Skeletal muscle cell (primary cell): ENCODE measurements around the gene RANBP6.

ENCODE experiments used
- DNase-seq: peaks from one replicate; pipeline ENCODE4 v3.0.0-alpha.2; 2010; ENCODE audit warnings: low read depth
- H3K4me3 ChIP-seq: 2 replicates; pipeline ENCODE4 v1.5.1; 2011; ENCODE audit warnings: low read depth, mild to moderate bottlenecking, control low read depth, low read length, moderate library complexity

The RANBP6 gene

DNA sequence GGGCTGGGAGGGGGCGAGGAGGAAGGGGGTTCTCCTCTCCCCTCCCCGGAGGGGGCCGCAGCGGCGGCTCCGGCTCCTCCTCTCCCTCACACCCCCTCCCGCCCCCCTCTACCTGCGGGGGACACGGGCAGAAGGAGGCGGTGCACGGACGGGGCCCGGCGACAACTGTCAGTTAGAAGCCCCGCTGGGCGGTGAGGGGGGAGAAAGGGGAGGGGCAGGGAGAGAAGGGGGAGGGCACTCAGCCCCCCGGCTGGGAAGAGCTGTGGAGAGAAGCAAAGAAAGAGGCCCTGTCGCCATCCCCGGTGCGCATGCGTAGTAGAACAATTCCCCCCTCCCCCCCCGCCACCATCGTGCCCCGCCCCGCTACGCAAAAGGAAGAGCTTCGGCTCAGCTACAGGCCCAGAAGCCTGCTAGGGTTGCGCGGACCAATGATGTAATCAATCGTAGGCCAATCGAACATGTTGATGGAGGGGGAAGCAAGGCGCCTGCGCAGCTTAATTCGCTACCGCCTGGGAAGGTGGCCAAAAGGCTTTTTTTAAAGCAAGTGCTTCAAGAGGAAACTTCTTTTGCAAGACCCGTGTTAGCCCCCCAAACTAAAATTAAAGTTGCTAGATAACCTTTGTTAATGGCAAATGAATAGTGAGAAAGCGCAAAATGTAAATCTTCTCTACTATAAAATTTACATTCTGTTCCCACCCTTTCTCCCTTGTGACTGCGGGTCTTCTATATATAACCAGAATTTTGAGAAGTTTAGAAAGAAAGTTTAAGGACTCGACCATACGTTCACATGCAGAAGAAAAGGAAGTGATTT, 7.0 kb downstream of the RANBP6 start:
- peak; percentile 97 for DNase-seq
- H3K4me3 ChIP-seq = peak overlapping the region; percentile 74

- peak; percentile 18 for DNase-seq
- H3K4me3 ChIP-seq = peak overlapping the region; percentile 74
Measured at GRCh38 chr9:6007770-6008168, 7.7 kb downstream of the RANBP6 start.

DNA sequence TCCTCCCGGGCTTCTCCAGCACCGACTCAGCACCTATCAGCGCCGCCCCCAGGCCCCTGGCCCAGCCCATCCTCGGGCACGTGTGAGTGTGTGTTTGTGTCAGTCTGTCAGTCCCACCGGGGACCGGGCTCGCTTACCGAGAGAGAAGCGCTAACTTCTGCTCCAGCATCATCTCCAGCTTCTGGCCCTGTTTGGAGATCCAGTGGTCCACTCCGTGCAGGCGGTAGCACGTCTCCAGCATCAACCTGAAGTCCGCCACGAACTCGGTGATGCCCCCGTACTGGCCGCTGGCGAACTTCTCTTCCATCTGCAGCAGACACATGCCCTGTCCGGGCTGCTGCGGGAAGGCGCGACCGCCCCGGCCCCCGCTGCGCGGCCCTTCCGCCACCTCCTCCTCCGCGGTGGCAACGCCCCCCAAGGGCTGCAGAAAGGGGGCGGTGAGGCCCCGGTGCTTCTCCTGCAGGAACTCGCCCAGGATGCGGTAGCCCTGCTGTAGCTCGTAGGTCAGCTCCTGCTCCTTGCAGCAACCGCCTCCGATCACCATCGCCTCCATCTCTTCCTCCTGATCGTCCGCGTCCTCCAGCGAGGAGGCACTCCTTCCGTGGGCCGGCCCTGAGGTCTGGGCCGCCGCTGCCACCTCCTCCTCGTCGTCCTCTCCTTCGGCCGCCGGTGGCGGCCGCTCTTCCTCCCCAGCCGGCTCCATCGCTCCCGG, 8.2 kb downstream of the RANBP6 start:
- DNase-seq = peak; percentile 42
- peak overlapping the region; percentile 74 for H3K4me3 ChIP-seq

DNA sequence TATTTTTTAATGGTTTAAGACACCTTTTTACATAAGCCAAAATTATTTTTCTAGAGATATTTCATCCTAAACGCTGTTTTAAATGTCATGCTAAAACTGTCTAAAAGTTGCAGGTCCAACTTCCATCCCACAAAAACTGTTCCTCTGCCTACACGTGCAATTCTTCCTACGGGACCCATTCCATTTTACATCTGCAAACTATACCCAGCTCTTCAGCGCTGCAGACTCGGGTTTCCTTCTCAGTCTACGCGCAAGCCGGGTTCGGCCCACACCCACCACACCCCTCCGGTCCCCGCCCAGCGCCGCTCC, 8.7 kb downstream of the RANBP6 start:
- DNase-seq = no peak
- H3K4me3 ChIP-seq = peak overlapping the region; percentile 74

DNA sequence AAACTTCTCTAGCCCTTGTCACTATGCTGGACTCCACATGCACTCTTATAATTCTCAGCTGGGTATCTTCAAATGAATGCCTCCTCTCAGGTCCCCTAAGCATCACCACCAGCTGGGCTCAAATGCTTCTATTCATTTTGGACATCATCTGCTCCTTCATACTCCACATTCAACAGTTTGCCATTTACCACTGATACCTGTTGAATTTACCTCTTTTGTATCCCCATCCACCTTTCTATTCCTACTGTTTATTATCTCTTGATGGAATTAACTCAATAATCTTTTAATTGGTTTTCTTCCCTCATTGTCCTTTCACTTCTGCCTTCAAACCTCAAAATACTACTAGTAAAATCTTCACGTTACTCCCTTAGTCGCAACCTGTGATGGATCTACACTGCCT, 14.5 kb downstream of the RANBP6 start:
- no peak for DNase-seq
- H3K4me3 ChIP-seq = no peak overlapping the region

DNA sequence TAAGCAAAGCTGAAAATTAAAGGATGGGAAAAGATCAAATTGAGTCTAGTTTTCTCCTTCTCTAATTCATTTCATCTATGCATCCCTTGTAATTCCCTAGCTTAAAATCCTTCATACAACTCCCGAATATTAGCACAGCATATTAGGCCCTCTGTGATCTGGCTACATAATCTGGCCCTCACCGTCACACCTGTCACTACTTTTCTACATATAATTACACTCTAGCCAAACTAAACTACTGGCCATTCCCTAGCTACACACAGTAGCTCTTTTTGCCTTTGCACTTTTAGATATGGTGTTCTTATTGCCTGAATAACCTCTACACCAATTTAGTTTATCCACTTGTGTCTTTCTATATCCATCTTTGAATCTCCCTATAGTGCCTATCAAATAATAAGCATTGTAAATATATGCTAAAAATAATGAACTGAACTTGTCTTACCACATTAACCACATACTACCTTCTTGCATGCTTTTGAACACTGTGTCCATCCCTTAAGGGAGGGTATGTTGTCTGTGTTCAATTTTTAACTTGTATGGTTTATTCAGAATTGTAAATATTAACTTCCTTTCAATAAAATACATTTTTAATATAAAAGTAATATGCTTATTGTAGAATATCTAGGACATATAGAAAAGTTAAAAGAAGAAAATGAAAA, 15.9 kb downstream of the RANBP6 start:
- no peak for DNase-seq
- no peak overlapping the region for H3K4me3 ChIP-seq

DNA sequence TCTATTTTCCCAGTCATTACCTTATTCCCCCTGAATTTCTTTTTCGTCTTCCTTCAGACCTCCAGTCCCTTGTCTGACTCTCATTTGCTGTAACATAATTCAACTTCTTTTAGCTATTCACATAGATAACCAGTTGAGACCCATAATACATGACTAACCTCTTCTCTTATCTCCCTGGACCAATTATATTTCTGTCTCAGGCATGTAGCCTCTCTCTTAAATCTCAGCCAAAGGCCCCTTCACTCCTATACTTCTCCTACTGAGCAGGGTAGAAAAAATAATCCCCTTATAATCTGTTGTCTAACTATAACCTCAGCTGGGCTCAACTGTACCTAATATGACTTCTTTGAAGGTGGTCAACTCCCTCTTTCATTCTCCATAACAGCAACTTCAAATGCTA, 20.9 kb downstream of the RANBP6 start:
- DNase-seq = no peak
- no peak overlapping the region for H3K4me3 ChIP-seq

DNA sequence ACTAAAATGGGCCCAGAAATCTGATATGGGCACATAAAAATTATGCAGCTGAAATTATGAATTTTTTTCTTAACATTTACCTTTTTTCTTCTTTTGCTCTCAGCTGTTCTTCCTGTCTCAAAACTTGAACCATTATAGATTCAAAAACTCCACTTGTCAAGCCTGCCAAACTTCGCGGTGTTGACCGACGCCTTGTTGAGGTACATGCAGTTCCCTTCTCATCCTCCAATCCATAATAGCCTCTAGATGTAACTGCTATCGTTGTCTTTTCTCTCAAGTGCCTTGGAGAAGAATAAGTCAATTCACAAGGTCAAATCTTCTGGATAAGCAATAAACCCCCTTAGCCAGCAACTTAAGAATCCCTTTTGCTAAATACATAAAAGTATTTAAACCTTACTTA, 27.2 kb downstream of the RANBP6 start:
- no peak for DNase-seq
- H3K4me3 ChIP-seq = no peak overlapping the region

DNA sequence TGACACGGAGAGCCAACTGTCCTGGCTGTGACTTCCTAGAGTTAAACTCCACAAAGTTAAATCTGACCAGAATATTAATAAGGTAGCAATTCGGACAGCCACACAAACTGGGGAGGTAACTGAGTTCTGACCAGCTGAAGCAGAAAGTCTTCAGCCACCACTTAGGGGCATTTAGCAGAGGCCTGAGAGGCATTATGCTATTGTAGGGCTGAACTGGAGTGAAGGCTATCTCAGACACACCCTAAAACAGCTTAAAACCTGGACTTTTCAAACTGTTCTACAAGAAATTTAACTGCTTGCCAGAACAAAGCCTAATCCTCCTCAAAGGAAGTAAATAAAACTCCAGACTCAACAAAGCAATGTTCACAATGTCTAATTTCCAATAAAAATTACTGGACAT, 32.4 kb downstream of the RANBP6 start:
- H3K4me3 ChIP-seq = no peak overlapping the region

GRCh38 chr9:5982317-5982716, 33.1 kb downstream of the RANBP6 start:
- H3K4me3 ChIP-seq = no peak overlapping the region
- DNase-seq = no peak

More for the DNA sequence above, 32.4 kb downstream of the RANBP6 start:
- DNase-seq = no peak

DNA sequence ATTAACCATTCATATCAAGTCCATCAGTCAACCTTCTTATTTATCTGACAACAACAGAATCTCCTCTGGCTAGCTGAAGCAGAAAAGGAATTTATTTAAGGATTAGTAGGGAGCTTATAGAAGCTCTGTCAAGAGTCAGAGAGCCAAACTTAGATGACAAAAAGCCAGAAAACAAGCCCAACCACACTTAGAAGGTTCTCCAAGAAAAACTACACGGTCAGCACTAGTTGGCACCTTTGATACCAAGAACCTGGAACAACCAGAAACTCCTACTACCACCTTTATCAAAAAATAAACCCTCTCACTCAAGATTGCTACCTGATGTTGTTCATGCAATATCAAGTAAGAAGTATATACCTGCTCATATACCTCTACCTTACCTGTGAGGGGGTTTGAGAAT, 36.9 kb downstream of the RANBP6 start:
- DNase-seq = no peak

GRCh38 chr9:5976674-5977397, 38.6 kb downstream of the RANBP6 start:
- H3K4me3 ChIP-seq = no peak overlapping the region
- no peak for DNase-seq

More for the DNA sequence above, 36.9 kb downstream of the RANBP6 start:
- no peak overlapping the region for H3K4me3 ChIP-seq

DNA sequence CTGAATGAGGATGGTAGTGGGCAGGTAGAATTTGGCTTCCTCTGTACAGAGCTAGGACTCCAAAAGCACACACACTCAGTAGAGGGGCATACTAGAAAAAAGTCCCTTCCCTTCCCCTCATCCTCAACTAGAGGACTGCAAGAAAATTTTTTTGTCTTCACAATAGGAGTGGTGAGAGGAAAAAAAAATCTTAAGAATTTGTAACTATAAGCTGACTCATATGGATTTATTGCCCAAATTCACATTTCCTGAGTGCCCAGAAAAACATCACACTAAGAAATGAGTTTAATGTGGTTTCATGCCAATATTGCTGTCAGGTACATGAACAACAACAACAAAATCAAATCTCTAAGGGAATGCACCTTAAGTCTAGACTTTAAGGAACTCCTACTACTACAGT, 43.7 kb downstream of the RANBP6 start:
- H3K4me3 ChIP-seq = no peak overlapping the region
- peak; percentile 1 for DNase-seq
